ENCODE results near the gene PCP4L1.
"Not testable (repeated sequence)": the region's sequence is repeated elsewhere in the genome, so short reads cannot be mapped to it uniquely, and the experiment has no call there.

PCP4L1 gene

GRCh38 chr1:161228032-161228431 is 30.5 kb upstream of the PCP4L1 start:
- DNase-seq (ENCODE audit: low spot score), result no peak

GRCh38 chr1:161229896-161230295 is 28.6 kb upstream of the PCP4L1 start:
- no peak for DNase-seq (ENCODE audit: low spot score)

GRCh38 chr1:161230762-161231161 is 27.8 kb upstream of the PCP4L1 start:
- DNase-seq (ENCODE audit: low spot score), result no peak

GRCh38 chr1:161233102-161233501 is 25.4 kb upstream of the PCP4L1 start:
- DNase-seq (ENCODE audit: low spot score), result no peak

- DNase-seq (ENCODE audit: low spot score), result no peak
Measured at GRCh38 chr1:161235957-161236775, 22.4 kb upstream of the PCP4L1 start.

- DNase-seq (ENCODE audit: low spot score), result no peak
Measured at GRCh38 chr1:161238039-161238473, 20.5 kb upstream of the PCP4L1 start, which contains the start of gene NR1I3. NR1I3 (minus strand) TSS chr1:161238203; CDS start chr1:161236565, 1,638 bp downstream.

GRCh38 chr1:161241682-161242081 is 16.9 kb upstream of the PCP4L1 start:
- DNase-seq (ENCODE audit: low spot score), result no peak

GRCh38 chr1:161242313-161242712 is 16.2 kb upstream of the PCP4L1 start:
- DNase-seq (ENCODE audit: low spot score), result no peak

- no peak for DNase-seq (ENCODE audit: low spot score)
Measured at GRCh38 chr1:161244888-161245287, 13.7 kb upstream of the PCP4L1 start.

- not testable (repeated sequence) for DNase-seq (ENCODE audit: low spot score)
Measured at GRCh38 chr1:161250100-161250499, 8.4 kb upstream of the PCP4L1 start.

GRCh38 chr1:161250829-161251228 is 7.7 kb upstream of the PCP4L1 start:
- no peak for DNase-seq (ENCODE audit: low spot score)

- no peak for DNase-seq (ENCODE audit: low spot score)
Measured at GRCh38 chr1:161251579-161251978, 7.0 kb upstream of the PCP4L1 start.

- DNase-seq (ENCODE audit: low spot score), result not testable (repeated sequence)
Measured at GRCh38 chr1:161255302-161255701, 3.2 kb upstream of the PCP4L1 start.

- not testable (repeated sequence) for DNase-seq (ENCODE audit: low spot score)
Measured at GRCh38 chr1:161255955-161256520, 2.5 kb upstream of the PCP4L1 start.

- DNase-seq (ENCODE audit: low spot score), result not testable (repeated sequence)
Measured at GRCh38 chr1:161257109-161257508, 1.4 kb upstream of the PCP4L1 start.

GRCh38 chr1:161259345-161259702 is 779 bp downstream of the PCP4L1 start:
- no peak for DNase-seq (ENCODE audit: low spot score)

- DNase-seq (ENCODE audit: low spot score), result no peak
Measured at GRCh38 chr1:161259765-161260164, 1.2 kb downstream of the PCP4L1 start.

- no peak for DNase-seq (ENCODE audit: low spot score)
Measured at GRCh38 chr1:161260376-161261260, 2.1 kb downstream of the PCP4L1 start.

GRCh38 chr1:161261261-161262235 is 3.0 kb downstream of the PCP4L1 start:
- peak; percentile 59 for DNase-seq (ENCODE audit: low spot score)

- no peak for DNase-seq (ENCODE audit: low spot score)
Measured at GRCh38 chr1:161265305-161265704, 6.8 kb downstream of the PCP4L1 start.

GRCh38 chr1:161266202-161266601 is 7.7 kb downstream of the PCP4L1 start:
- DNase-seq (ENCODE audit: low spot score), result no peak
